ENCODE results near the gene JAML.

Gene JAML

DNA sequence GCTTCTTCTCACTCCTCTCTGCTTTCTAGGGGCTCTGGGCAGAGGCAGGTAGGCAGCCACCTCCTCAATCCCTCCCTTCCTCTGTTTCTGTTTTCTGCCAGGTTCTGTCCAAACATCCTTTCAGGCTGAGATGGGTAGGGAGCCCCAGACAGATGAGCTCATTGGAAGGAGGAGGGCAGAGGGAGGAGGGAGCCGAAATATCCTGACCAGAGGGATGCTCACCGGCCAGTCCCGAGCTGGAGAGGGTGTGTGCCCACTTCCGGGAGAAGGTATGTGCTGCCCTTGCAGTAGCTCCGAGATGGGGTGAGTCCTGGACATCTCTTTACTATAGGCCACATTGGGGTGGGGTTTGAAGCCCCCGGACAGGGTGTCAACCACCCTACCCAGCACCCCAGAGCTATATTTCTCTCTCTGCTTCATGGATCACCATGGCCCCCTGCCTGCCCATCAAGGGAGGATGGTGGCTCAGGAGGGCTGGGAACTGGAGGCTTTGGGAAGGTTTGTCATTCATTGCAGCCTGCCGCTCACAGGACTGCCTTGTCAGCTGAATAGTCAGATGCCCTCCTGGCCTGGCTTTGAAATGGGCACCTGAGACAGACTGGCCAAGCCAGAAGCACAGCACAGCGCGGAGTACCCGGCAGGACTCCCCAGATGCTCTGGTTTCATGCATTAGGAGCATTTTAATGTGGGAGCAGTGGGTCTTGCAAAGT, 67.5 kb downstream of the JAML start:
- DNase-seq (ENCODE audit: low read depth in 2 of 2), result no peak
- no peak overlapping the region for H3K4me3 ChIP-seq (replicated peaks in 1 of 2; ENCODE audit: low read depth in 2 of 2, low read length in 2 of 2)
- TF ChIP-seq CTCF (IDR thresholded peaks at IDR 0.05; ENCODE audit: low read depth, low read length), result no peak

DNA sequence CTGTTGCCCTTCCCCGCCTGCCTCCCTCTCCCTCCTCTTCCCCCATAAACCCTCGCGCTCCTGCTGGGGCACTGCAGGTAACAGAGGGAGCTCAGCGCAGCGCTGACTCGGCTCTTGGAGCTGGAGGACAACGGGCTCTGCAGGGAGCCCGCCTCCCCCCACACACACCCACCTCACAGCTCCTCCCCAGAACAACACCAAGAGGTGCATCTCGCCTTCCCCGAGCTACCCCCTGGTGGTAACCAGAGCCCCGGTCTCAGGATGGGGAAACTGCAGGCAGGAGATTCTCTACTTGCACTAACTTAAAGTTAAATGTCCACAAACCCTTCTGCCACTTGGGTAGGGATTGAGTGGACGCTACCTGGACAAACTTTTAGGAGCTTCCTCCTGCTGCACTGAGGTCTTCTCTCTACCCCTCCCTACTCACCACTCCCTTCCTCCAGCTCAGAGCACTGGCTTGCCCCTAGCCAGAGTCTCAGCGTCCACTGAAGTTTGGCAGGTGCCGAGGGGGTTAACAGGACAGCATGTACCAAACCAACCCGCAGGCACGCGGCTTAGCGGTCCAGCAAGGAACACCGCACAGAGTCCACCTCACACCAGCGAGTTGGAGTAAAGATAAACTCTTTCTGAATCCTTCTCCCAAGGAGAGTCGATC, 68.2 kb downstream of the JAML start:
- H3K4me3 ChIP-seq (replicated peaks in 1 of 2; ENCODE audit: low read depth in 2 of 2, low read length in 2 of 2), result no peak overlapping the region

GRCh38 chr11:118155776-118156530, 68.9 kb downstream of the JAML start:
- H3K4me3 ChIP-seq (replicated peaks in 1 of 2; ENCODE audit: low read depth in 2 of 2, low read length in 2 of 2), result no peak overlapping the region
- no peak for TF ChIP-seq CTCF (IDR thresholded peaks at IDR 0.05; ENCODE audit: low read depth, low read length)
- DNase-seq (ENCODE audit: low read depth in 2 of 2), result no peak

More for the DNA sequence above, 68.2 kb downstream of the JAML start:
- no peak for TF ChIP-seq CTCF (IDR thresholded peaks at IDR 0.05; ENCODE audit: low read depth, low read length)
- no peak for DNase-seq (ENCODE audit: low read depth in 2 of 2)

GRCh38 chr11:118154641-118155040, 70.2 kb downstream of the JAML start:
- DNase-seq (ENCODE audit: low read depth in 2 of 2), result no peak
- TF ChIP-seq CTCF (IDR thresholded peaks at IDR 0.05; ENCODE audit: low read depth, low read length), result no peak
- no peak overlapping the region for H3K4me3 ChIP-seq (replicated peaks in 1 of 2; ENCODE audit: low read depth in 2 of 2, low read length in 2 of 2)

DNA sequence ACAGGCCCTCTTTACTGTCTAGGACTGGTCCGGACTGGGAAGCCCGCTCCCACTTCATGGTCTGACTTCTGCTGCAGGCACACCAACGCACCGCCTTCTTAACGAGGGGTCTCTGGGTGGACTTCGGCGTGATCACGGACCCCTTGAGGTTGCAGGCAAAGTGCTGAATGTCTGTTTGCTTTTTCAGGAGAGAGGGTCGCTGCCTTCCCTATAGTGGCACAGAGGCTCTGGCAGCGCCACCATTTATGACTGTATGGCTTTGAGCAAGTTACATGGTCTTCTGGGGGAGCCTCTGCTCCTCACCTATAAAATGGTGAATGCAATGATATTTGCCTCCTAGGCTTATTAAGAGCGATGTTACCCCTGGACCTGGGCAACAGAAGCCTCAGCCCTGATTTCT, 70.8 kb downstream of the JAML start:
- DNase-seq (ENCODE audit: low read depth in 2 of 2), result no peak

GRCh38 chr11:118153516-118153915, 71.3 kb downstream of the JAML start:
- H3K4me3 ChIP-seq (replicated peaks in 1 of 2; ENCODE audit: low read depth in 2 of 2, low read length in 2 of 2), result no peak overlapping the region
- no peak for DNase-seq (ENCODE audit: low read depth in 2 of 2)
- TF ChIP-seq CTCF (IDR thresholded peaks at IDR 0.05; ENCODE audit: low read depth, low read length), result no peak

More for the DNA sequence above, 70.8 kb downstream of the JAML start:
- TF ChIP-seq CTCF (IDR thresholded peaks at IDR 0.05; ENCODE audit: low read depth, low read length), result no peak
- H3K4me3 ChIP-seq (replicated peaks in 1 of 2; ENCODE audit: low read depth in 2 of 2, low read length in 2 of 2), result no peak overlapping the region
